Measurements from ENCODE around the gene TMTC1. TPM values are rescaled to one million over a fixed set of nuclear protein-coding genes. Genes with fewer than 3 reads are reported as not detected.

Gene TMTC1
- total and polyA plus RNA-seq, 2 experiments from 2014 or later, result 4.8 to 24.3 TPM

- no peak overlapping the region for H3K27ac ChIP-seq (ENCODE audit: low read depth)
- H3K9me3 Mint-ChIP-seq, result no peaks in the 10 kb centered on the region
- H3K27me3 ChIP-seq (ENCODE audit: insufficient read depth), result no peaks in the 10 kb centered on the region
- H2AFZ ChIP-seq, result no peak overlapping the region
- no peak overlapping the region for H3K27ac Mint-ChIP-seq
- no peaks in the 10 kb centered on the region for H4K20me1 ChIP-seq (replicated peaks; ENCODE audit: insufficient read depth)
- no peak overlapping the region for H3K4me3 Mint-ChIP-seq
- ATAC-seq, result no peak
- no peaks in the 10 kb centered on the region for H3K36me3 ChIP-seq (ENCODE audit: insufficient read depth)
- no peaks in the 10 kb centered on the region for H3F3A ChIP-seq (replicated peaks; ENCODE audit: low read depth)
- peaks cover 8% of the 10 kb centered on the region for H3K4me1 Mint-ChIP-seq
- H3K79me2 ChIP-seq (replicated peaks; ENCODE audit: insufficient read depth), result no peaks in the 10 kb centered on the region
- DNase-seq (ENCODE audit: low spot score), result no peak
- TF ChIP-seq POLR2AphosphoS5 (IDR thresholded peaks at IDR 0.05; ENCODE audit: low read depth) (no peak), EZH2phosphoT487 (IDR thresholded peaks at IDR 0.05; ENCODE audit: unreplicated experiment) (no peak), CREB1 (CRISPR knock-in tag; IDR thresholded peaks at IDR 0.05; ENCODE audit: low read depth) (no peak), STAT1 (IDR thresholded peaks at IDR 0.05; ENCODE audit: unreplicated experiment) (no peak), EZH2 (IDR thresholded peaks at IDR 0.05; ENCODE audit: low read depth, unreplicated experiment) (no peak), ZNF462 (CRISPR knock-in tag; IDR thresholded peaks at IDR 0.05) (no peak), ZNF331 (CRISPR knock-in tag; IDR thresholded peaks at IDR 0.05; ENCODE audit: low read depth) (no peak), NANOG (IDR thresholded peaks at IDR 0.05; ENCODE audit: borderline replicate concordance) (no peak), ZNF114 (CRISPR knock-in tag; IDR thresholded peaks at IDR 0.05) (no peak), JUNB (IDR thresholded peaks at IDR 0.05; ENCODE audit: unreplicated experiment) (no peak)
- TF ChIP-seq, protein P1, sequence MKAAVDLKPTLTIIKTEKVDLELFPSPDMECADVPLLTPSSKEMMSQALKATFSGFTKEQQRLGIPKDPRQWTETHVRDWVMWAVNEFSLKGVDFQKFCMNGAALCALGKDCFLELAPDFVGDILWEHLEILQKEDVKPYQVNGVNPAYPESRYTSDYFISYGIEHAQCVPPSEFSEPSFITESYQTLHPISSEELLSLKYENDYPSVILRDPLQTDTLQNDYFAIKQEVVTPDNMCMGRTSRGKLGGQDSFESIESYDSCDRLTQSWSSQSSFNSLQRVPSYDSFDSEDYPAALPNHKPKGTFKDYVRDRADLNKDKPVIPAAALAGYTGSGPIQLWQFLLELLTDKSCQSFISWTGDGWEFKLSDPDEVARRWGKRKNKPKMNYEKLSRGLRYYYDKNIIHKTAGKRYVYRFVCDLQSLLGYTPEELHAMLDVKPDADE (IDR thresholded peaks at IDR 0.05), result no peak
- TF ChIP-seq, protein P2, sequence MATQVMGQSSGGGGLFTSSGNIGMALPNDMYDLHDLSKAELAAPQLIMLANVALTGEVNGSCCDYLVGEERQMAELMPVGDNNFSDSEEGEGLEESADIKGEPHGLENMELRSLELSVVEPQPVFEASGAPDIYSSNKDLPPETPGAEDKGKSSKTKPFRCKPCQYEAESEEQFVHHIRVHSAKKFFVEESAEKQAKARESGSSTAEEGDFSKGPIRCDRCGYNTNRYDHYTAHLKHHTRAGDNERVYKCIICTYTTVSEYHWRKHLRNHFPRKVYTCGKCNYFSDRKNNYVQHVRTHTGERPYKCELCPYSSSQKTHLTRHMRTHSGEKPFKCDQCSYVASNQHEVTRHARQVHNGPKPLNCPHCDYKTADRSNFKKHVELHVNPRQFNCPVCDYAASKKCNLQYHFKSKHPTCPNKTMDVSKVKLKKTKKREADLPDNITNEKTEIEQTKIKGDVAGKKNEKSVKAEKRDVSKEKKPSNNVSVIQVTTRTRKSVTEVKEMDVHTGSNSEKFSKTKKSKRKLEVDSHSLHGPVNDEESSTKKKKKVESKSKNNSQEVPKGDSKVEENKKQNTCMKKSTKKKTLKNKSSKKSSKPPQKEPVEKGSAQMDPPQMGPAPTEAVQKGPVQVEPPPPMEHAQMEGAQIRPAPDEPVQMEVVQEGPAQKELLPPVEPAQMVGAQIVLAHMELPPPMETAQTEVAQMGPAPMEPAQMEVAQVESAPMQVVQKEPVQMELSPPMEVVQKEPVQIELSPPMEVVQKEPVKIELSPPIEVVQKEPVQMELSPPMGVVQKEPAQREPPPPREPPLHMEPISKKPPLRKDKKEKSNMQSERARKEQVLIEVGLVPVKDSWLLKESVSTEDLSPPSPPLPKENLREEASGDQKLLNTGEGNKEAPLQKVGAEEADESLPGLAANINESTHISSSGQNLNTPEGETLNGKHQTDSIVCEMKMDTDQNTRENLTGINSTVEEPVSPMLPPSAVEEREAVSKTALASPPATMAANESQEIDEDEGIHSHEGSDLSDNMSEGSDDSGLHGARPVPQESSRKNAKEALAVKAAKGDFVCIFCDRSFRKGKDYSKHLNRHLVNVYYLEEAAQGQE (IDR thresholded peaks at IDR 0.05; ENCODE audit: unreplicated experiment), result no peak
- TF ChIP-seq, protein P3, sequence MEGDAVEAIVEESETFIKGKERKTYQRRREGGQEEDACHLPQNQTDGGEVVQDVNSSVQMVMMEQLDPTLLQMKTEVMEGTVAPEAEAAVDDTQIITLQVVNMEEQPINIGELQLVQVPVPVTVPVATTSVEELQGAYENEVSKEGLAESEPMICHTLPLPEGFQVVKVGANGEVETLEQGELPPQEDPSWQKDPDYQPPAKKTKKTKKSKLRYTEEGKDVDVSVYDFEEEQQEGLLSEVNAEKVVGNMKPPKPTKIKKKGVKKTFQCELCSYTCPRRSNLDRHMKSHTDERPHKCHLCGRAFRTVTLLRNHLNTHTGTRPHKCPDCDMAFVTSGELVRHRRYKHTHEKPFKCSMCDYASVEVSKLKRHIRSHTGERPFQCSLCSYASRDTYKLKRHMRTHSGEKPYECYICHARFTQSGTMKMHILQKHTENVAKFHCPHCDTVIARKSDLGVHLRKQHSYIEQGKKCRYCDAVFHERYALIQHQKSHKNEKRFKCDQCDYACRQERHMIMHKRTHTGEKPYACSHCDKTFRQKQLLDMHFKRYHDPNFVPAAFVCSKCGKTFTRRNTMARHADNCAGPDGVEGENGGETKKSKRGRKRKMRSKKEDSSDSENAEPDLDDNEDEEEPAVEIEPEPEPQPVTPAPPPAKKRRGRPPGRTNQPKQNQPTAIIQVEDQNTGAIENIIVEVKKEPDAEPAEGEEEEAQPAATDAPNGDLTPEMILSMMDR (conservative IDR thresholded peaks at IDR 0.05; ENCODE audit: low read depth in 2 of 2), result no peak
- H3K4me3 ChIP-seq, result no peak overlapping the region
- peaks cover 4% of the 10 kb centered on the region; the same call in 1 of the 3 replicates for H3K36me3 Mint-ChIP-seq (ENCODE audit: low read depth)
- no peak overlapping the region for H3K4me2 ChIP-seq
- H3K27me3 Mint-ChIP-seq (ENCODE audit: insufficient read depth, low read depth, poor library complexity), result no peaks in the 10 kb centered on the region
- H3K9me2 ChIP-seq (ENCODE audit: insufficient read depth), result no peaks in the 10 kb centered on the region
- H3K4me1 ChIP-seq (ENCODE audit: insufficient read depth), result no peaks in the 10 kb centered on the region
Measured at GRCh38 chr12:29719381-29719780, 64.4 kb downstream of the TMTC1 start.
